Gastrocnemius medialis (tissue), 4 donors: ENCODE results near the gene CCDC197. TPM values are rescaled to one million over a fixed set of nuclear protein-coding genes. Genes with fewer than 3 reads are reported as not detected.

Experiments used
- ATAC-seq, 2 donors: fragments of 150-250 bp; one replicate each; pipeline ENCODE4 v1.9.1; 2016
- DNase-seq, 2 donors: peaks; one replicate each; pipeline ENCODE4 v3.0.0-alpha.2; 2019
- H3K27ac ChIP-seq, 4 donors: fragments of 200-600 bp; sonication (generic); 1 replicate in 1 of 4; 2 replicates in 3 of 4; pipeline ENCODE4 v1.5.1; 2016 to 2018; ENCODE audit warnings: mild to moderate bottlenecking in 2 of 4, moderate library complexity in 1 of 4
- H3K27me3 ChIP-seq, 3 donors: fragments of 200-600 bp; sonication (generic) in 2 of 3; 1 replicate in 1 of 3; 2 replicates in 2 of 3; pipeline versions ENCODE4 v1.5.1 to v1.6.0; 2016 to 2019; ENCODE audit warnings: mild to moderate bottlenecking in 1 of 3, moderate library complexity in 1 of 3
- H3K36me3 ChIP-seq, 2 donors: fragments of 200-600 bp; sonication (generic) in 1 of 2; one replicate each; pipeline ENCODE4 v1.5.1; 2017 to 2018
- H3K4me1 ChIP-seq, 2 donors: fragments of 200-600 bp; sonication (generic) in 1 of 2; one replicate each; pipeline ENCODE4 v1.5.1; 2016 to 2017; ENCODE audit warnings: mild to moderate bottlenecking in 2 of 2
- H3K4me3 ChIP-seq, 4 donors: fragments of 200-600 bp; sonication (generic) in 3 of 4; 1 replicate in 1 of 4; 2 replicates in 3 of 4; pipeline ENCODE4 v1.5.1; 2016 to 2019; ENCODE audit warnings: mild to moderate bottlenecking in 2 of 4
- H3K9me3 ChIP-seq, 3 donors: fragments of 200-600 bp; sonication (generic) in 2 of 3; 1 replicate in 1 of 3; 2 replicates in 2 of 3; pipeline ENCODE4 v1.5.1; 2016 to 2019
- POLR2A ChIP-seq, 2 donors: fragments of 450-650 bp; IDR thresholded peaks; one replicate each; pipeline ENCODE4 v1.6.1; 2017; ENCODE audit warnings: antibody characterized with exemption in 2 of 2, mild to moderate bottlenecking in 2 of 2, moderate library complexity in 2 of 2
- in situ Hi-C, 4 donors: fragments of 200-750 bp; cut with MboI; loops; one replicate each; pipeline versions ENCODE4 v1.15.0 to v1.8.0; 2017; ENCODE audit warnings: low sequenced_read_pairs in 4 of 4
- intact Hi-C: fragments of 100-400 bp; cut with DNase I; formaldehyde crosslinking; loops from one replicate; pipeline ENCODE4 v1.15.1; 2023; ENCODE audit warnings: low total_unique reads
- total RNA-seq, 4 donors: library from RNA; depleted of rRNA; stranded (reverse); fragments of >200 nt; gene quantifications; one replicate each; pipeline versions ENCODE4 v1.1.0 to v1.2.3, GENCODE V29; 2016
- TF ChIP-seq, protein P1 (sequence below), 5 experiments: fragments of 450-650 bp in 3 of 5; fragments of 200-600 bp in 2 of 5; sonication (generic) in 2 of 5; IDR thresholded peaks in 4 of 5; conservative IDR thresholded peaks in 1 of 5; 1 replicate in 4 of 5; 2 replicates in 1 of 5; pipeline ENCODE4 v1.5.1; 2016 to 2019; ENCODE audit warnings: antibody characterized with exemption in 5 of 5, mild to moderate bottlenecking in 3 of 5, moderate library complexity in 3 of 5

The CCDC197 gene
- total RNA-seq, 4 donors from 2014 or later: 0.56 to 0.61 TPM; not detected in 2

DNA sequence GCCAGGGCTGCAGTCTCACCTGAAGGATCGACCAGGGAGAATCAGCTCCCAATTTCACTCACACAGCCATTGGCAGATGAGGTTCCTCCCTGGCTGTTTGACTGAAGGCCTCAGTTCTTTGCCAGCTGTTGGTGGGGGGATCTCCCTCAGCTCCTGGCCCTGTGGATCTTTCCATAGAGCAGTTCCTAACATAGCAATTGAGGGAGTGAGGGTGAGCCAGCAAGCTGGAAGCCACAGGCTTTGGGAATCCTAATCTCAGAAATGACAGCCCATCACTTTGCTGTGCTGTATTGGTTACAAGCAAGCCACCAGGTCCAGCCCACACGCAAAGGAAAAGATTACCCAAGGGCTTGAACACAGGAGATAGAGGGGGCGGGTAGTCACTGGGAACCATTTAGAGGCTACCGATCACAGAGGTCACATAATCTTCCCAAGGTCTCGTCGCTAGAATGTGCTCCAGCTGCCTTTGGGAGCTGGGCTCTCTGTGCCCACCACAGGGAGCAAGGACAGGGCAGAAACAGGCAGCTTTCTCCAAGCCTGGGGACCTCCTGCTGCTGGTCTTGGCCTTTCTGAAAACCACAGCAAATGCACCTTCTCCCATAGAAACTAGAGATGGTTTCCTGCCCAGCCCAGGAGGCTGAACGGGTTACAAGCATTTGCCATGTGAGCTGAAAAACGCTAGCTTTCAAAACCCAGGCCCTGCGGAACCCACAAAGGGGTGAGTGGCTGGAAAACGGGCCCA is 24.5 kb downstream of the CCDC197 start:
- no peak for DNase-seq
- H3K27me3 ChIP-seq: no peaks in the 10 kb centered on the region
- no peak overlapping the region for H3K27ac ChIP-seq
- H3K9me3 ChIP-seq: no peaks in the 10 kb centered on the region
- intact Hi-C loops: no loop called here
- no peak overlapping the region for H3K4me3 ChIP-seq
- peaks cover under 1 to 4% of the 10 kb centered on the region in 2 donors for H3K4me1 ChIP-seq
- in situ Hi-C loops: no loop called here
- no peak for TF ChIP-seq POLR2A (IDR thresholded peaks at IDR 0.05)
- TF ChIP-seq, protein P1, sequence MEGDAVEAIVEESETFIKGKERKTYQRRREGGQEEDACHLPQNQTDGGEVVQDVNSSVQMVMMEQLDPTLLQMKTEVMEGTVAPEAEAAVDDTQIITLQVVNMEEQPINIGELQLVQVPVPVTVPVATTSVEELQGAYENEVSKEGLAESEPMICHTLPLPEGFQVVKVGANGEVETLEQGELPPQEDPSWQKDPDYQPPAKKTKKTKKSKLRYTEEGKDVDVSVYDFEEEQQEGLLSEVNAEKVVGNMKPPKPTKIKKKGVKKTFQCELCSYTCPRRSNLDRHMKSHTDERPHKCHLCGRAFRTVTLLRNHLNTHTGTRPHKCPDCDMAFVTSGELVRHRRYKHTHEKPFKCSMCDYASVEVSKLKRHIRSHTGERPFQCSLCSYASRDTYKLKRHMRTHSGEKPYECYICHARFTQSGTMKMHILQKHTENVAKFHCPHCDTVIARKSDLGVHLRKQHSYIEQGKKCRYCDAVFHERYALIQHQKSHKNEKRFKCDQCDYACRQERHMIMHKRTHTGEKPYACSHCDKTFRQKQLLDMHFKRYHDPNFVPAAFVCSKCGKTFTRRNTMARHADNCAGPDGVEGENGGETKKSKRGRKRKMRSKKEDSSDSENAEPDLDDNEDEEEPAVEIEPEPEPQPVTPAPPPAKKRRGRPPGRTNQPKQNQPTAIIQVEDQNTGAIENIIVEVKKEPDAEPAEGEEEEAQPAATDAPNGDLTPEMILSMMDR (IDR thresholded peaks at IDR 0.05 in 4 of 5, conservative IDR thresholded peaks at IDR 0.05 in 1 of 5): no peak
- no peaks in the 10 kb centered on the region for H3K36me3 ChIP-seq
- no peak for ATAC-seq

DNA sequence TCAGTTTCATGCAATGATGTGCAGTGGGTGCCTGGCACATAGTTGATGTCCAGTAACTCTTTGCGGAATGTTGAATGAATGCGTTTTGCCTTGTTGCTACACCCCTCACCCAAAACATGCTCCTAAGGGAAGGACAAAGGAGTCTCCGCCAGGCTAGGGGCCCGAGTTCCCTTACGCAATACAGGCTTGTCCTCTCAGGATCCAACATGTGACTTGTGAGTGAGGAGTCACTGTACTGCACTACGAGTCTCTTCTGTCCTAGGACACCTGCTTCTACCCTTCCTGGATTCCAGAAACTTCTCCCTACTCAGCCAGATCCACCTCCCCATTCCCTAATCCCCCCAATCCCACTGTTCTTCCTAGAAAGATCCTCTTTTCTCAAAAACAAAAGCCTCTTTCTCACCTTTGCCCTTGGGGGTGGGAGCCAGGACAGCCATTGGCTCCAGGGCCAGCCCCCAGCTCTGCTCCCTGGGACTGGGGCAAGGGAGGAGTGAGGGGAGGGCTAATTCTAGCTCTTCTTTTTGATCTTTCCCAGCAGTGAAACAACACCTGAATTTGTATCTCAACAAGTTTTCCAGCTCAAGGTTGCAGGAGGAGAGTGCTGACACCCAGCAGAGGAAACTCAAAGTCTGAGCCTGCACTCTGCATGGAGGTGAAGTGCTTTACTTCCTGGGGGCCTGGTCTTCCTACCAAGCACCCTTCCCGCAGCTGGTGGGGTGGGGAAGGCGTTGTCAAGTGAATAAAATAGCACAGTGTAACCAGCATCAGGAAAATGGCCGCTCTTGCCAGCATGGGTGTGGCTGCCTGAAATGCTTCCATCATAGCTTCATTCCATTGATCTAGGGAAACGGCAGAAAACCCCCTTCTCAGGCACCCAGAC is 25.7 kb downstream of the CCDC197 start:
- no peak for DNase-seq
- TF ChIP-seq, protein P1 (IDR thresholded peaks at IDR 0.05 in 4 of 5, conservative IDR thresholded peaks at IDR 0.05 in 1 of 5): no peak
- no peak for TF ChIP-seq POLR2A (IDR thresholded peaks at IDR 0.05)
- intact Hi-C loops (no loop called here), in situ Hi-C loops (no loop called here)
- H3K4me1 ChIP-seq: peaks cover 4 to 6% of the 10 kb centered on the region in 2 donors
- H3K4me3 ChIP-seq: no peak overlapping the region
- no peak overlapping the region for H3K27ac ChIP-seq
- no peaks in the 10 kb centered on the region for H3K9me3 ChIP-seq
- ATAC-seq: no peak
- H3K27me3 ChIP-seq: no peaks in the 10 kb centered on the region
- H3K36me3 ChIP-seq: no peaks in the 10 kb centered on the region

DNA sequence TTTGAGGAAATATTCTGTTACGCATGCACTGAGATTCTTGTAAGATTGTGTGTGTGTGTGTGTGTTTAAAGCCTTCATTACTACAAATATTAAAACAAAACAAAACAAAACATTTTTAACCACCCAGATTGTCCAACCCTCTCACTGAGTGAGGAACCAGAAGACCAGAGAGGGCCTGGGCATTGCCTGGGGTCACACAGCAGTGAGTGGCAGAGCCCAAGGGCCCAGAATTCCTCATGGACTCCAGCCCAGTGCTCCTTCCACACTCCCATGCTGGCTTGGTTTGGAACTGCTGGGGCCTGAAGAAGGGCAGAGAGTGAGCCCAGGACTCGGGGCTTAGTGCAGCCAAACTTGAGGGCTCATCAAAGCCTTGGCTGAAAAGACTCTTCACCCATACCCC is 27.4 kb downstream of the CCDC197 start:
- Histone ChIP-seq H3K4me3 (no peak overlapping the region), H3K27ac (no peak overlapping the region), H3K4me1 (peaks cover 0 to 6% of the 10 kb centered on the region in 2 donors), H3K27me3 (no peaks in the 10 kb centered on the region), H3K9me3 (no peaks in the 10 kb centered on the region), H3K36me3 (no peaks in the 10 kb centered on the region)
- DNase-seq (no peak), ATAC-seq (no peak)
- intact Hi-C loops: no loop called here
- no peak for TF ChIP-seq POLR2A (IDR thresholded peaks at IDR 0.05)
- TF ChIP-seq, protein P1 (IDR thresholded peaks at IDR 0.05 in 4 of 5, conservative IDR thresholded peaks at IDR 0.05 in 1 of 5): no peak
- in situ Hi-C loops: no loop called here

DNA sequence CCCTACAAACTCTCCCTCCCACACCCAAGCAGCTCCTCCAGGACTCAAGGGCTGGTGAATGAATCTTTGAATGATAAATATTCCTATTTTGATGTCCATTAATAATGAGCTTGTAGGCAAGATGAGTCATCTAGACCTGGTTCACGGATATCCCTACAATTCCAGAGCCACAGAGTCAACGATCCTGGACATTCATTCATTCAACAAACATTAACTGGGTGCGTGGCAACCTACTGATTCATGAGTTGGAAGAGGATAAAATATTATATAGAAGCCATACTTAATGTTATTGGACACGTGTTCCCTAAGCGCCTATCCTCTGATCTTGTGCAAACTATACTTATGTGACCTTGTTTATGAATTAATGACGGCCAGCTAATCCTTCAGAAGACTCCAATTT is 28.6 kb downstream of the CCDC197 start:
- intact Hi-C loops (loop anchor here (1.0 kb wide), 1 partner anchor 56 kb away; the partner anchor contains the start of genes DDX24 and IFI27L1), in situ Hi-C loops (no loop called here)
- Histone ChIP-seq H3K4me3 (peak overlapping the region; percentile 43 to 70 (median 62)), H3K36me3 (no peaks in the 10 kb centered on the region), H3K27me3 (no peaks in the 10 kb centered on the region), H3K4me1 (peaks cover 0 to 6% of the 10 kb centered on the region in 2 donors), H3K9me3 (no peaks in the 10 kb centered on the region), H3K27ac (no peak overlapping the region)
- ATAC-seq (no peak), DNase-seq (no peak)
- TF ChIP-seq POLR2A (IDR thresholded peaks at IDR 0.05): no peak
- TF ChIP-seq, protein P1 (IDR thresholded peaks at IDR 0.05 in 4 of 5, conservative IDR thresholded peaks at IDR 0.05 in 1 of 5): no peak
